Ishikawa (cell line): Measurements from ENCODE around the gene MAP4K4.

Experiments
- CREB1 ChIP-seq: IDR thresholded peaks from 2 replicates; pipeline ENCODE4 v1.6.1; 2012; ENCODE audit warnings: low read depth
- YY1 ChIP-seq: IDR thresholded peaks from 2 replicates; pipeline ENCODE4 v1.6.1; 2012; ENCODE audit warnings: low read depth
- TF ChIP-seq, protein P1 (sequence below): IDR thresholded peaks from 2 replicates; pipeline ENCODE4 v1.6.1; 2012

DNA sequence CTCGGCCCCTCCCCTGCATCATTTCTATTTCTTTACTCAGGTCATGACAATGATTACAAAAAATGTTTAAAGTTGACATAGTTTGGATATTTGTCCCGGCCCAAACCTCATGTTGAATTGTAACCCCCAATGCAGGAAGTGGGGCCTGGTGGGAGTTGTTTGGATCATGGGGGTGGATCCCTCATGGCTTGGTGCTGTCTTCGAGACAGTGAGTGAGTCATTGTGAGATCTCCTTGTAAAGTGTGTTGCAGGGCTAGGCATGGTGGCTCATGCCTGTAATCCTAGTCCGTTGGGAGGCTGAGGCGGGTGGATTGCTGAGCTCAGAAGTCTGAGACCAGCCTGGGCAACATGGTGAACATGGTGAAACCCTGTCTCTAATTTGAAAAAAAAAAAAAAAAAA lies 9.2 kb upstream of the MAP4K4 start:
- TF ChIP-seq, protein P1, sequence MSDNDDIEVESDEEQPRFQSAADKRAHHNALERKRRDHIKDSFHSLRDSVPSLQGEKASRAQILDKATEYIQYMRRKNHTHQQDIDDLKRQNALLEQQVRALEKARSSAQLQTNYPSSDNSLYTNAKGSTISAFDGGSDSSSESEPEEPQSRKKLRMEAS = no peak
- TF ChIP-seq CREB1 = no peak
- no peak for TF ChIP-seq YY1
